NT2/D1 (cell line): Measurements from ENCODE around the gene KCNK7.
A peak's percentile ranks its signal among the peaks of the same experiment; 100 is the strongest.

ENCODE experiments used
- DNase-seq: peaks from one replicate; pipeline ENCODE4 v3.0.0-alpha.2; 2011; ENCODE audit warnings: low read depth, low spot score
- H3K27me3 ChIP-seq: 2 replicates; pipeline ENCODE4 v1.6.0; 2011; ENCODE audit warnings: mild to moderate bottlenecking; ENCODE audit not compliant: insufficient read length, insufficient read depth
- H3K36me3 ChIP-seq: 2 replicates; pipeline ENCODE4 v1.6.1; 2011; ENCODE audit warnings: mild to moderate bottlenecking, low read length, mixed read lengths; ENCODE audit not compliant: insufficient read depth, insufficient read length
- H3K4me1 ChIP-seq: 2 replicates; pipeline ENCODE4 v1.5.1; 2011; ENCODE audit not compliant: insufficient read depth, insufficient read length
- H3K4me3 ChIP-seq: 2 replicates; pipeline ENCODE4 v1.5.1; 2011; ENCODE audit warnings: low read depth; ENCODE audit not compliant: insufficient read length
- H3K9ac ChIP-seq: 2 replicates; pipeline ENCODE4 v1.6.0; 2011; ENCODE audit warnings: low read depth; ENCODE audit not compliant: insufficient read length
- H3K9me3 ChIP-seq: 2 replicates; pipeline ENCODE4 v1.5.1; 2011; ENCODE audit warnings: mild to moderate bottlenecking, low read length; ENCODE audit not compliant: insufficient read depth
- SUZ12 ChIP-seq: IDR thresholded peaks from 2 replicates; pipeline ENCODE4 v1.6.1; 2011; ENCODE audit not compliant: insufficient read length, insufficient read depth; ENCODE audit errors: extremely low read depth
- YY1 ChIP-seq: IDR thresholded peaks from 2 replicates; pipeline ENCODE4 v1.6.1; 2011; ENCODE audit not compliant: insufficient read length, insufficient read depth
- ZNF274 ChIP-seq: IDR thresholded peaks from 2 replicates; pipeline ENCODE4 v1.6.1; 2011; ENCODE audit warnings: mild to moderate bottlenecking, low read depth, low read length

Gene KCNK7

DNA sequence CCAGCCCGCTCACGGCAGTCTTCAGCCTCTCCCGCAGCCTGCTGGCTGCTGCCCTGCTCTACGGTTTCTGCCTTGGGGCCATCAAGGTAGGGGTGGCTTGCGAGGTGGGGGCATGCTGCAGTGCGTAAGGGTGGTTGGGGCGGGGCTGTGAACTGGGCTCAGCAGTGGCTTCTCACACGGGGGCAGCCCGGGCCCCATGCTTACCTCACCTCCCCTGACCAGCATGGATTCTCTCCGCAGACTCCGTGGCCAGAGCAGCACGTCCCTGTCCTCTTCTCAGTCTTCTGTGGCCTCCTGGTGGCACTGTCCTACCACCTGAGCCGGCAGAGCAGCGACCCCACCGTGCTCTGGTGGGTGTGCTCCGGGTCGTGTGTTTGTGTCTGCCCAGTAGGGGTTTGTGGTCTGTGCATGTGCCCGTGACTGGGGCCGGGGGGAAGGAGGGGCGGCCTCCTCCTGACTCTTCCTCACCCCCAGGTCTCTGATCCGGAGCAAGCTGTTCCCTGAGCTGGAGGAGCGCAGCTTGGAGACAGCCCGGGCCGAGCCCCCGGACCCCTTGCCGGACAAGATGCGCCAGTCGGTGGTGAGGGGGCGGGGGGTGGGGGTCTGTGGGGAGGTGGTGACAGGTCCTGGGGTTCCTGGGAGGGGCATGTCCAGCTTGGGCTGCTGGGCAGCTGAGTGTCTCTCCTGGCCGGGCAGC is 29.5 kb upstream of the KCNK7 start:
- Histone ChIP-seq H3K36me3 (peaks cover 96% of the 10 kb centered on the region), H3K27me3 (no peaks in the 10 kb centered on the region), H3K4me1 (peaks cover 10% of the 10 kb centered on the region), H3K9ac (no peak overlapping the region), H3K9me3 (no peaks in the 10 kb centered on the region), H3K4me3 (no peak overlapping the region)
- DNase-seq, result no peak
- TF ChIP-seq ZNF274 (no peak), SUZ12 (no peak), YY1 (no peak)

DNA sequence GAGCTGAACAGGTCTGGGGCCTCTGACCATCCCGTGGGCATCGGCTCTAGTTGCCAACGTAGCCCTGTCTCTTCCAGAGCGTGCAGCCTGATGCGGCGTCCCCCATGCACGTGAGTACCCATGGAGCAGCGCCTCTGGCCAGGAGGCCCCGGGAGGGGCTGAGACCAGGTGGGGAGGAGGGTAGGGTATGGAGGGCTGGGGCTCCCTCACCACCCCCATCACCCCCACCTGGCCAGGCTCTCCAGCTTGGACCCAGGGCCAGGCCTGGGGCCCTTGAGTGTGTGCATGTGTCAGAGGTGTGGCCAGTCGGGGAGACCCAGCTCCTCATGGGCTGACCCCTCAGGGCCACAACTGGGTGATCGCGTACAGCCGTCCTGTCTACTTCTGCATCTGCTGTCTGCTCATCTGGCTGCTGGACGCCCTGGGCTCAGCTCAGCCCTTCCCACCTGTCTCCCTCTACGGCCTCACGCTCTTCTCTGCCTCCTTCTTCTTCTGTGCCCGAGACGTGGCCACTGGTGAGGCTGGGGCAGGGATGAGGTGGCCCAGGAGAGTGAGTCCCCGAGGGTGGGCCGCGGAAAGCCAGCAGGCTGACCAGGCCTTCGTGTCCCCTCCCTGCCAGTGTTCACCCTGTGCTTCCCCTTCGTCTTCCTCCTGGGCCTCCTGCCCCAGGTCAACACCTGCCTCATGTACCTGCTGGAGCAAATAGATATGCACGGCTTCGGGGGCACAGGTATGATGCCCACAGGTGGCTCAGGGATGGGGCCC is 28.4 kb upstream of the KCNK7 start:
- H3K36me3 ChIP-seq, result peaks cover 96% of the 10 kb centered on the region
- no peaks in the 10 kb centered on the region for H3K27me3 ChIP-seq
- no peak for TF ChIP-seq ZNF274
- no peaks in the 10 kb centered on the region for H3K9me3 ChIP-seq
- no peak for DNase-seq
- H3K9ac ChIP-seq, result peak overlapping the region; percentile 38
- H3K4me3 ChIP-seq, result no peak overlapping the region
- H3K4me1 ChIP-seq, result peaks cover 12% of the 10 kb centered on the region

DNA sequence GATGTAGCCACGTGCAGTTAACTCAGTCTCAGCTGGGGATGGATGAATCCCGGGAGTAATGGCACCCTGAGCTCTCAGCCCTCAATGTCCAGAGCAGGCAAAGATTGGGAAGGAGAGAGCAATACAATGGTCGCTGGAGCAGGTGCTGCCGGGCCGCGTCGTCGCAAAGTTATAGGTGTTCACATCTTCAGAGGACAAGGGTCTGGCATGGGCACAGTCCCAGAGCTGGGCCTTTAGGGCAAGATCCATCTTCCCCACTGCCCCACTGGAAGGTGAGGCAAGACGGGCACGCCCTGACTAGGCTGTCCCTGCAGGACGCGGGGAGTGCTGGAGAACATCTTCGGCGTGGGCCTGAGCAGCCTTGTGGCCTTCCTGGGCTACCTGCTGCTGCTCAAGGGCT is 27.6 kb upstream of the KCNK7 start:
- Histone ChIP-seq H3K36me3 (peaks cover 97% of the 10 kb centered on the region), H3K4me3 (no peak overlapping the region), H3K4me1 (peaks cover 12% of the 10 kb centered on the region), H3K9ac (no peak overlapping the region), H3K27me3 (no peaks in the 10 kb centered on the region), H3K9me3 (no peaks in the 10 kb centered on the region)
- TF ChIP-seq SUZ12 (no peak), YY1 (no peak), ZNF274 (no peak)
- no peak for DNase-seq

DNA sequence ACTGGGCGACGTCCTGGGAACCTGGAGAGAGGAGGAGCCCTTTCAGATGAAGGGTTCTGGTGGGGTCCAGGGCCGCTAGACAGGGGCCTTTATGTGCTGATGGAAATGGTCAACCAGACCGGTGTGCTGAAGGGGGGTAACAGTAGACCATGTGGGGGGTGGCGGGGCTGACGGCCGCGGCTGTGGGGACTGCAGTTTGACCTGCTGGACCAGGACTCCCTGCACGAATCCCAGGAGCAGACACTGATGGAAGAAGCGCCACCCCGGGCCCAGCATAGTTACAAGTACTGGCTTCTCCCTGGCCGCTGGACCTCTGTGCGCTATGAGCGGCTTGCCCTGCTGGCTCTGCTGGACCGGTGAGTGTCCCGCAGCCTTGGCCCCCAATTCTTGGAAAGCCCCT is 26.4 kb upstream of the KCNK7 start:
- Histone ChIP-seq H3K4me3 (no peak overlapping the region), H3K27me3 (no peaks in the 10 kb centered on the region), H3K9me3 (no peaks in the 10 kb centered on the region), H3K36me3 (peaks cover 97% of the 10 kb centered on the region), H3K4me1 (peaks cover 18% of the 10 kb centered on the region), H3K9ac (no peak overlapping the region)
- DNase-seq, result no peak
- TF ChIP-seq ZNF274 (no peak), YY1 (no peak), SUZ12 (no peak)

DNA sequence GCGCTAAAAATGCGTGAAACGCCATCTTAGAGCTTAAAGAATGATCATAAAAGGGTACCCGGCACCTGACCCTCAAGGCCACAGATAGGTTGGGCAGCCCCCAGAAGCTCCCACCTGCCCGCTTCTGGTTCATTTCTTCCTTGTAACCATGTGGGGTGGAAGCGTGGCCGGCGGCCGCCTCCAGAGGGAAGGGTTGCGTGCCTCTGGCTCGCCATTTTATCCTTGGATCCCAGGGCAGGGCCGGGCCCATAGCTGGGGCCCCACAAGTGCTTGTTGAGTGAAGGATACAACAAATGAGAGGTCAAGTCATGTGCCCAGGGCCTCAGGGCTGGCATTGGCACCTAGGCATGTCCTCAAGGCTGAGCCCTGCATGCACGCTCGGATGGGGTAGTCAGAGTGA is 25.9 kb upstream of the KCNK7 start:
- no peak overlapping the region for H3K4me3 ChIP-seq
- no peak for DNase-seq
- H3K9ac ChIP-seq, result no peak overlapping the region
- H3K36me3 ChIP-seq, result peaks cover 96% of the 10 kb centered on the region
- H3K27me3 ChIP-seq, result no peaks in the 10 kb centered on the region
- H3K9me3 ChIP-seq, result no peaks in the 10 kb centered on the region
- TF ChIP-seq ZNF274 (no peak), YY1 (no peak), SUZ12 (no peak)
- peaks cover 21% of the 10 kb centered on the region for H3K4me1 ChIP-seq

DNA sequence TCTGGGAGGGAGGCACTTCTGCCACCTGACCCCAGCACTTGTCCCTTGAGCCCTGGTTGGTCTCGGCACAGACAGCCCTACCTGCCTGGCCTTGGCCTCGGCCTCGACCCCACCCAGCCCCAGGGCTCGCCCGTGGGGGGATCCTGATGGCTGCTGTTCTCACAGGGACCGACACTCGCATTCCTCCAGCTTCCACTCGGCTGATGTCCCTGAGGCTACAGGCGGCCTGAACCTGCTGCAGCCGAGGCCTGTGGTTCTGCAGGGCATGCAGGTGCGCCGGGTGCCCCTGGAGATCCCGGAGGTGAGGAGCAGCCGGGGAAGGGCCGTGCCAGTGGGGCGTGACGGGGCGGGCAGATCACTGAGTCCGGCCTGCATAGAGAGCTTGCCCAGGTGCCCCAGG is 25.1 kb upstream of the KCNK7 start:
- no peaks in the 10 kb centered on the region for H3K27me3 ChIP-seq
- no peak overlapping the region for H3K9ac ChIP-seq
- no peaks in the 10 kb centered on the region for H3K9me3 ChIP-seq
- peaks cover 91% of the 10 kb centered on the region for H3K36me3 ChIP-seq
- H3K4me1 ChIP-seq, result peaks cover 21% of the 10 kb centered on the region
- H3K4me3 ChIP-seq, result no peak overlapping the region
- TF ChIP-seq ZNF274 (no peak), YY1 (no peak), SUZ12 (no peak)
- DNase-seq, result no peak

DNA sequence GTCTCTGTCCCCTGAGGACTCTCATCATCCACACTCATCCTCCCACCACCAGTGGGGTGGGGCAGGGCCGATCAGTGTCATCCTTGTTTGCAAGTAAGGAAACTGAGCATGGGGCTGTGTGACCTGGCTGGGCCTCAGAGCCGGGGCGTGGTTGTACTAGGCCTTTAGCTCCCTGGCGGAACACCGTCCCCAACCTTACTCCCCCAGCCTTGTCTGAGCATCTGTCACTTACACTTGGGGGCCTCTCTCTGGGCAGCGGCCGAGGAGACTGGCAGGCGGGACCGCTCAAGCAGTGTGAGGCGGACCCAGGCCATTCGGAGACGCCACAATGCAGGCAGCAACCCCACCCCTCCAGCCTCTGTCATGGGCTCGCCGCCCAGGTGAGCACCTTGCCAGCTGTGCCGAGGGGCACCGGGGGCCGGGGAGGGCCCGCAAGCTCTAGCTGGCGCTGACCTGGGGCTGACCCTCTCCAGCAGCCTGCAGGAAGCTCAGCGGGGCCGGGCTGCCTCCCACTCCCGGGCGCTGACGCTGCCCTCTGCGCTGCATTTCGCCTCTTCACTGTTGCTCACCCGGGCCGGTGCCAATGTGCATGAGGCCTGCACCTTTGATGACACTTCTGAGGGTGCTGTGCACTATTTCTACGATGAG is 23.8 kb upstream of the KCNK7 start:
- H3K4me1 ChIP-seq, result peaks cover 20% of the 10 kb centered on the region
- TF ChIP-seq YY1 (no peak), SUZ12 (no peak), ZNF274 (no peak)
- no peak for DNase-seq
- H3K9ac ChIP-seq, result peak overlapping the region; percentile 56
- no peak overlapping the region for H3K4me3 ChIP-seq
- peaks cover 79% of the 10 kb centered on the region for H3K36me3 ChIP-seq
- H3K9me3 ChIP-seq, result no peaks in the 10 kb centered on the region
- no peaks in the 10 kb centered on the region for H3K27me3 ChIP-seq
